HG03097 (cell line): ENCODE measurements around the gene AQP7.
"Not testable (repeated sequence)": the region's sequence is repeated elsewhere in the genome, so short reads cannot be mapped to it uniquely, and the experiment has no call there.

Experiments
- ATAC-seq: cut with Tn5 transposase; IDR thresholded peaks from one replicate; pipeline ENCODE4 v1.9.1; 2021; ENCODE audit not compliant: unreplicated experiment, low FRiP score

Gene AQP7

GRCh38 chr9:33399047-33399446 is 3.3 kb downstream of the AQP7 start:
- not testable (repeated sequence) for ATAC-seq

GRCh38 chr9:33397801-33398200 is 4.6 kb downstream of the AQP7 start:
- not testable (repeated sequence) for ATAC-seq

GRCh38 chr9:33395159-33395879 is 7.0 kb downstream of the AQP7 start:
- ATAC-seq = not testable (repeated sequence)

GRCh38 chr9:33393986-33394385 is 8.4 kb downstream of the AQP7 start:
- not testable (repeated sequence) for ATAC-seq

GRCh38 chr9:33393581-33393980 is 8.8 kb downstream of the AQP7 start:
- ATAC-seq = no peak

- ATAC-seq = not testable (repeated sequence)
These were observed 9.8 kb downstream of the AQP7 start for GRCh38 chr9:33392591-33393021.

- not testable (repeated sequence) for ATAC-seq
These were observed 11.1 kb downstream of the AQP7 start for GRCh38 chr9:33391111-33391771.

- no peak for ATAC-seq
These were observed 14.0 kb downstream of the AQP7 start for GRCh38 chr9:33388110-33388994.

GRCh38 chr9:33386998-33387397 is 15.4 kb downstream of the AQP7 start:
- not testable (repeated sequence) for ATAC-seq

GRCh38 chr9:33386641-33386996 is 15.7 kb downstream of the AQP7 start:
- ATAC-seq = not testable (repeated sequence)

- not testable (repeated sequence) for ATAC-seq
These were observed 16.3 kb downstream of the AQP7 start for GRCh38 chr9:33385979-33386640.

GRCh38 chr9:33385536-33385935 is 16.8 kb downstream of the AQP7 start:
- ATAC-seq = not testable (repeated sequence)

GRCh38 chr9:33383396-33383795 is 19.0 kb downstream of the AQP7 start:
- ATAC-seq = not testable (repeated sequence)

- not testable (repeated sequence) for ATAC-seq
These were observed 20.0 kb downstream of the AQP7 start for GRCh38 chr9:33382397-33382796.

GRCh38 chr9:33381231-33381791 is 21.1 kb downstream of the AQP7 start:
- ATAC-seq = no peak

GRCh38 chr9:33380390-33381094 is 21.8 kb downstream of the AQP7 start:
- no peak for ATAC-seq

GRCh38 chr9:33379666-33380389 is 22.5 kb downstream of the AQP7 start:
- ATAC-seq = no peak

GRCh38 chr9:33378121-33378795 is 24.1 kb downstream of the AQP7 start:
- ATAC-seq = no peak
